Small intestine (tissue), 7 donors: ENCODE measurements around the gene TNIP1. TPM values are rescaled to one million over a fixed set of nuclear protein-coding genes. Genes with fewer than 3 reads are reported as not detected.

Experiments used
- DNase-seq, 2 donors: peaks; one replicate each; pipeline versions ENCODE4 v3.0.0 to v3.0.0-alpha.2; 2013
- FAIRE-seq: peaks from 2 replicates; lab custom pipeline; 2012; peaks lifted over from hg19 to GRCh38; lab: Jason Lieb, UNC
- H3K27ac ChIP-seq, 3 donors: one replicate each; pipeline ENCODE4 v1.5.1; 2013; ENCODE audit warnings: low read length in 2 of 3, mild to moderate bottlenecking in 2 of 3, control low read depth in 1 of 3, inconsistent platforms in 1 of 3, low read depth in 1 of 3, moderate library complexity in 1 of 3
- H3K27me3 ChIP-seq, 3 donors: one replicate each; pipeline ENCODE4 v1.6.1; 2013; ENCODE audit warnings: low read length in 3 of 3, inconsistent platforms in 1 of 3; ENCODE audit not compliant: control insufficient read depth in 3 of 3, insufficient read depth in 3 of 3
- H3K36me3 ChIP-seq, 3 donors: one replicate each; pipeline ENCODE4 v1.6.1; 2013; ENCODE audit warnings: low read length in 3 of 3, inconsistent platforms in 1 of 3, low read depth in 1 of 3, mild to moderate bottlenecking in 1 of 3, moderate library complexity in 1 of 3; ENCODE audit not compliant: control insufficient read depth in 3 of 3, insufficient read depth in 2 of 3
- H3K4me1 ChIP-seq, 3 donors: one replicate each; pipeline ENCODE4 v1.6.1; 2013; ENCODE audit warnings: low read length in 2 of 3, inconsistent platforms in 1 of 3, low read depth in 1 of 3, mild to moderate bottlenecking in 1 of 3, moderate library complexity in 1 of 3; ENCODE audit not compliant: control insufficient read depth in 3 of 3, insufficient read depth in 2 of 3
- H3K4me3 ChIP-seq, 3 donors: one replicate each; pipeline ENCODE4 v1.5.1; 2013; ENCODE audit warnings: low read length in 3 of 3, control low read depth in 1 of 3, inconsistent platforms in 1 of 3, low read depth in 1 of 3, mild to moderate bottlenecking in 1 of 3, moderate library complexity in 1 of 3
- H3K9me3 ChIP-seq, 2 donors: one replicate each; pipeline ENCODE4 v1.6.1; 2013; ENCODE audit warnings: low read depth in 1 of 2, low read length in 1 of 2; ENCODE audit not compliant: control insufficient read depth in 2 of 2, insufficient read depth in 1 of 2
- WGBS, 3 donors: extraction: QIAGEN DNeasy Blood & Tissue Kit; methylation state at CpG; one replicate each; pipeline ENCODE4 v1.1.7; 2013; 5-methylcytosine and 5-hydroxymethylcytosine counted together
- polyA plus RNA-seq, 4 donors: library from polyadenylated mRNA; stranded (reverse) in 3 of 4; unstranded in 1 of 4; fragments of 200-250 nt in 3 of 4; fragments of 120-200 nt in 1 of 4; gene quantifications; one replicate each; pipeline versions ENCODE4 v1.2.1 to v1.2.3, GENCODE V29; 2013
- donor health status: healthy with polysubstance abuse.
- donor health status: control.
- donor health status: control.
- donor health status: Bipolar disorder and iron deficiency.
- donor health status: healthy.

The TNIP1 gene
- polyA plus RNA-seq, 4 donors: 78.7 to 190 (median 131) TPM

DNA sequence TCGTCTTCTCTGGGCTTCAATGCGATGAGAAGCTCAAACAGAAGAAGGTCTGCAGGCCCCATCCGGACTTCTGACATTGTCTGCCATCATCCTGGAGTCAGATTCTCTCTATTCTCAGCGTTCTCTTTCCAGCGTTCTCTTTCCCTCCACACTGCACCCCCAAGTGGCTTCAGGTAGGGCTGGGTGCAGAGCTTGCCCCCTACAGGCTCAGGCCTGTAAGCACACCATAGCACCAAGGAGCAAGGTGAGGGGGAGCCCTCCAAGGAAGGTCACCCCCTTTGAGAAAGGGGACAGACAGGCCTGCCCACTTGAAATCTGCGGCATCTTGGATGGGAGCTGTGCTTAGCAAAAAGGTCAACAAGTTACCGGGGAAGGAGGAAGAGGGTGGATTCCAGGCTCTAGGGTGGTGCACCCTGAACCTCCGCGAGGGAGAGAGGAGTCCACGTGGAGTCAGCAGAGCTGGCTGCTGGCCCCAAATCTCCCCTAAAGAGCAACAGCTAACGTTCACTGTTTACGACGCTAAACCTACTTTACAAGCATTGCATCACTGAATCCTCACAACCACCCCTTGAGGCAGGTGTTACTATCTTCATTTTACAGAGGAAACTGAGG lies 32.9 kb downstream of the TNIP1 start:
- Histone ChIP-seq H3K27ac (no peak overlapping the region), H3K4me3 (no peak overlapping the region), H3K27me3 (no peaks in the 10 kb centered on the region), H3K9me3 (no peaks in the 10 kb centered on the region), H3K36me3 (peaks cover 20 to 70% (median 53%) of the 10 kb centered on the region in 3 donors), H3K4me1 (no peaks in the 10 kb centered on the region)
- peak in 1 of 2 donors; percentile 48 for DNase-seq
- WGBS, 3 donors: 71 to 76% (median 73%) methylated on average over 13 of the region's 13 CpGs
- FAIRE-seq: no peak

DNA sequence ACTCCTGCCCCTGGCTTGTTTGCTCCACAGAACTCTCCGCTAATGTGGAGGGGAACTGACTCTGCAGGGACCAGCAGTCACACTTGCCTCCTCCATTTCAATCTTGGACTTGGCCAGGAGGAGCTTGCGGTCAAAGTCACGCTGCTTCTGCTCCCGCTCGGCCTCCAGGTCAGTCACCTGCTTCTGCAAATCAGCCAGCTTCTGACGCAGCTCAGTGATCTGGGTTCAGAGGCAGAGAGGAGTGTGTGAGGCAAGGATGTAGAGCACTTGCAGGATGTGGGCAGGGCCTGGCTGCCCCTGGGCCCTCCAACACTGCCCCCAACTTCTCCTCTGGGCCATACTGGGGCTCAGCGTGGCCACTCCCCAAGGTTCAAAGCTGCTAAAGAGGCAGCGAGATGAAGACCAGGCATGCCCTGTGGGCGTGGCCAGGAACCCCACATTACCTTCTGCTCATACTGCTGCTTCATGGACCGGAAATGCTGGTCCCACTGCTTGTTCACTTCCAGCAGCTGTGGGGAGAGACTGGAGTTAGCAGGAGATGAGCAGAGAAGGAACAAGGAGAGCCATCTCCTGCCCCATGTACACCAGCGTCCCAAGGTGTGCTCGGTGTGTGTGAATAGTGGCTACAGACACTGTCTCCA lies 38.3 kb downstream of the TNIP1 start:
- DNase-seq: no peak
- H3K4me1 ChIP-seq: peaks cover 0 to 6% (median 0%) of the 10 kb centered on the region in 3 donors

DNA sequence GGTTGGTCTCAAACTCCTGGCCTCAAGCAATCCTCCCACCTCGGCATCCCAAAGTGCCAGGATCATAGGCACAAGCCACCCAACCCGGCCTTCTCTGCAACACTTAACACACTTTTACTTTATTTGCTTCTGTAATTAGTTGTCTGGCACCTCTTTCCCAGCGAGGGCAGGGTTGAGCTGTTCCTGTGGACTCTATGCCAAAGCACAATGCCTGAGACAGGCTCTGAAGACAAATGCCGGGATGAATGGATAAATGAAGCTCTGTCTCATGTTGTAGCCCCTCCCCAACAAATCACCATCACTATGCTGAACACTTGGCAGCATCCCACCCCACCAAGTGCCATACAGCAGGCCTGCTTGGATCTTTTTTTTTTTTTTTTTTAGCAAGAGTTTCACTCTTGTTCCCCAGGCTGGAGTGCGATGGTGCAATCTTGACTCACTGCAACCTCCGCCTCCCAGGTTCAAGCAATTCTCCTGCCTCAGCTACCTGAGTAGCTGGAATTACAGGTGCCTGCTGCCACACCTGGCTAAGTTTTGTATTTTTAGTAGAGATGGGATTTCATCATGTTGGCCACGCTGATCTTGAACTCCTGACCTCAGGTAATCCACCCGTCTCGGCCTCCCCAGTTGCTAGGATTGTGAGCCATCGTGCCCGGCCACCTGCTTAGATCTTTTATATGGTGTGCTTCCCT lies 39.1 kb downstream of the TNIP1 start:
- no peak for DNase-seq
- Histone ChIP-seq H3K4me1 (peaks cover 0 to 6% (median 0%) of the 10 kb centered on the region in 3 donors), H3K4me3 (no peak overlapping the region), H3K27me3 (no peaks in the 10 kb centered on the region), H3K36me3 (peaks cover 38 to 81% (median 38%) of the 10 kb centered on the region in 3 donors), H3K9me3 (no peaks in the 10 kb centered on the region), H3K27ac (no peak overlapping the region)
- FAIRE-seq: no peak
- WGBS, 3 donors: 87 to 90% (median 89%) methylated on average over 11 of the region's 11 CpGs

More for the DNA sequence above, 38.3 kb downstream of the TNIP1 start:
- no peak for FAIRE-seq
- peak overlapping the region in 1 of 3 donors; percentile 5 for H3K27ac ChIP-seq
- no peak overlapping the region for H3K4me3 ChIP-seq
- H3K9me3 ChIP-seq: no peaks in the 10 kb centered on the region
- WGBS, 3 donors: 94 to 96% (median 95%) methylated on average over 12 of the region's 12 CpGs
- H3K27me3 ChIP-seq: no peaks in the 10 kb centered on the region
- H3K36me3 ChIP-seq: peaks cover 33 to 76% (median 43%) of the 10 kb centered on the region in 3 donors

DNA sequence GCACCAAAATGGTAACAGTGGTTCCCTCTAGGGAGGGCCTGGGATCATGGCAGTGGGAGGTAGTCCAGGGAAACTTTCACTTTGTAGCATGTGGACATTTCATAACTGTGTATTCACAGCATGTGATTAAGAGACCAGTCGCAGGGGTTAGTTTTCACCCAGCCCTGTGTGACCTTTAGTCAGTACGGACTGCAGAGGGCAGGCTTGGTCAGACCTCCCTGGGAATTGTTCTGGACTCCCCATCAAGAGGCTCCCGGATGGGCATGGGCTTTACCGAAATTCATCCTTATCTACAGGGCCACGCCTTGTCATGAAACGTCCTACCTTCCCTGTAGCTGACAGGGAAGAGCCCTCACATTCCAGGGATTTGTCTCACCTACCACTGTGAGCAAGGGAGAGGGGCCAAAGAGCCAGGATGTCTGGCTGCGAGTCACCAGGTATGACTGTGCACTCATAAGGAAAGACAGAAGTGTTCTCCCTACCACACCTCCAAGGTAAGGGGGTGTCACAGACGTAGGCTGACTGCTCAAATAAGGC lies 40.6 kb downstream of the TNIP1 start:
- H3K4me3 ChIP-seq: no peak overlapping the region
- FAIRE-seq (no peak), DNase-seq (peak in 1 of 2 donors; percentile 42)
- H3K9me3 ChIP-seq: no peaks in the 10 kb centered on the region
- 52 to 68% (median 67%) methylated on average over 8 of the region's 8 CpGs for WGBS, 3 donors
- H3K27me3 ChIP-seq: no peaks in the 10 kb centered on the region
- H3K36me3 ChIP-seq: peaks cover 42 to 84% (median 44%) of the 10 kb centered on the region in 3 donors
- H3K4me1 ChIP-seq: peaks cover 0 to 6% (median 0%) of the 10 kb centered on the region in 3 donors
- H3K27ac ChIP-seq: peak overlapping the region in 1 of 3 donors; percentile 64

DNA sequence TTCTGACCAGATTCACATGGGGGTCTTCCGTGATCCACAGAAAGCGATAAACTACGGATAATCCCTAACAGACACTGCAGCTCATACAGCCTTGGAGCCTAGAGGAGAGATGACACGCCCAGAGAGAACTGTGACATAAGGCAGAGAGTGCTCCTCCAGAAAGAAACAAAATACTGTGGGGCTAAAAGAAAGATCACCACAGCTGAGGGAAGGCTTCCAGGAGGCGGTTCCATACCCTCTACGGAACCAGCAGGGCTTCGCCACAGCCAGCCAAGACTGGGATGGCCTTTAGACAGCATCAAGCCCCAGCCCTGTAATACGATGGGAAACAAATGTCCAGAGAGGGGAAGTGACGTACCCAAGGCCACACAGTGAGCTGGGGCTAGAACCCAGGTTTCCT lies 41.2 kb downstream of the TNIP1 start:
- H3K4me3 ChIP-seq: no peak overlapping the region
- peak overlapping the region in 1 of 3 donors; percentile 64 for H3K27ac ChIP-seq
- FAIRE-seq: no peak
- 87 to 93% (median 88%) methylated on average over 9 of the region's 9 CpGs for WGBS, 3 donors
- H3K27me3 ChIP-seq: no peaks in the 10 kb centered on the region
- no peaks in the 10 kb centered on the region for H3K9me3 ChIP-seq
- peaks cover 0 to 6% (median 0%) of the 10 kb centered on the region in 3 donors for H3K4me1 ChIP-seq
- no peak for DNase-seq
- H3K36me3 ChIP-seq: peaks cover 43 to 84% (median 43%) of the 10 kb centered on the region in 3 donors

DNA sequence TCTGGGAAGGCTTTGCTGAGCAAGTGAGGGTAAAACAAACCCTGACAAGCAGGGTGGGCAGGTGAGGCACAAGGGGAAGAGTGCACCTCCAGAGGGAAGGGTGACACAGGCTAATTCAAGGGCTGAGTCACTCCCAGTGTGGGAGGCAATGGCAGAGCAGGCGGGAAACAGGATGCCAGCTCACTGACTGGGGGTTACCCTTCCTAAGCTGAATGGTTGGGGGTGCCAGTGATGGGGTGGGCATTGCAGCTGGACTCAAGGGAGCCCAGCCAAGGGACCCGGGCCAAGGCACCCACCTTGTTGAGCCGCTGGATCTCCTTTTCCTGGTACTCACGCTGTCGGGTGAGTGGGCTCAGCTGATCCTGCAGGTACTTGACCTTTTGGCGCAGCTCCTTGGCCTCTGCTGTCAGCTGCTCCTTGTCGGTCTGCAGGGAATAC lies 42.0 kb downstream of the TNIP1 start:
- Histone ChIP-seq H3K4me3 (no peak overlapping the region), H3K27ac (peak overlapping the region in 1 of 3 donors; percentile 65), H3K4me1 (peaks cover 0 to 6% (median 0%) of the 10 kb centered on the region in 3 donors), H3K36me3 (peaks cover 43 to 89% (median 48%) of the 10 kb centered on the region in 3 donors), H3K9me3 (no peaks in the 10 kb centered on the region), H3K27me3 (no peaks in the 10 kb centered on the region)
- FAIRE-seq (no peak), DNase-seq (no peak)
- WGBS, 3 donors: 77 to 86% (median 82%) methylated on average over 7 of the region's 7 CpGs

DNA sequence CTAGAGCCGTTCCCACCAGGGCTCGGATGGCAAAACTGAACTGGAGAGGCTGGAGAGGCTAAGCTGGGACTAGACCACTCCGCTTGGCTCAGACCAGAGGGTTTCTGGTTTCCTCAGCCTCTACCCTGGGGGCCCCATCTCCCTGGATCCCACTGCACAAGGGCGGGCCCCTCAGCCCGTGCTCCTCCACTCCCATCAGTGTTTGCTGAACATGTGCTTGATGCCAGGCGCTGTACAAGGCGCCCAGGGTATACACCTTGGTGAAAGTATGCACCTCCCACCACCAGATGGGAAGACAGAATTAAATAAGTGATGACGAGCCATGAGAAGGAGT lies 42.5 kb downstream of the TNIP1 start:
- Histone ChIP-seq H3K27me3 (no peaks in the 10 kb centered on the region), H3K36me3 (peaks cover 45 to 92% (median 50%) of the 10 kb centered on the region in 3 donors), H3K27ac (peak overlapping the region in 1 of 3 donors; percentile 65), H3K4me1 (peaks cover 0 to 6% (median 0%) of the 10 kb centered on the region in 3 donors), H3K4me3 (no peak overlapping the region), H3K9me3 (no peaks in the 10 kb centered on the region)
- WGBS, 3 donors: 74 to 95% (median 87%) methylated on average over 8 of the region's 8 CpGs
- FAIRE-seq (no peak), DNase-seq (no peak)
